Stimulated activated CD4-positive, alpha-beta T cell treated with anti-CD3 and anti-CD28 coated beads, Interleukin-2, amount 100 ng/mL, for 24 hours (primary cell): ENCODE data around the gene XIRP1.

Experiments
- DNase-seq, 2 donors: peaks; one replicate each; pipeline ENCODE4 v3.0.0-alpha.2; 2020

The XIRP1 gene

DNA sequence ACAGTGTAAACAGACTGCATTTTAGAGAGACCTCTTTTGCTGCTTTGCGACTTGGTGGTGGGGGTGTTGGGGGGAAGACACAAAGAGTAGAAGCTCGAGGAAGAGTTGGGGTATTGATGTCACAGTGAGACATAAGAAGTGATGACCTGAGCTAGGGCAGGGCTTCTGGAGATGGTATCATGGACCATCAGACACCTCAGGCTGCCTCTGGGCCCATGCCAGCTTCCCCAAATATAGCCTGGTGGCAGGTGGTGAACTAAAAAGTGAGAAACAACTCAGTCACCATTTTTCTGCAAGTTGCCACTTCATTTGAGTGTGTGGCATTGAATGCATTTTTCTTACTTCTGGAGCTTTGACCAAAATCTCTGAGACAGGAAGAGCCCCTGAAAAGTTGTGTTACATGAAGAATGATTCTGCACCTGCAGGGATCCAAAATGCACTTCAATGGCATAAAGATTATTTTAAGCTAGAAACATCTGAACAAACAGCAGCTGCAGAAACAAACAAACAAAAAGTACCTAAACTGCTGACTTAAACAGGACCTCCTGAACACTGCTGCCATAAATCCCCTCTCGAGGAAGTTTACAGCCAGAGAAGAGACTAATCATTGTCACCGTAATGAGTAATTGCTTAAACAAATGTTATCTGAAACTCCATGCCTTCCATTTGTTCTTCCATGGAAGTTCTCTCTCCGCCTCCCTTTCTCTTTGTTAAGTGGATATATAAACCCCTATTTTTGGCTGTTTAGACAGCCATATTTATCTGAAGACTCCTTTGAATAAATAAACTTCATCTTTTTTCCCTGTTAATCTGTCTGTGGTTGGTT lies 15.2 kb upstream of the XIRP1 start:
- no peak for DNase-seq

- DNase-seq, result no peak
Measured at GRCh38 chr3:39205919-39206516, 13.6 kb upstream of the XIRP1 start.

GRCh38 chr3:39205131-39205530 lies 12.7 kb upstream of the XIRP1 start:
- no peak for DNase-seq

DNA sequence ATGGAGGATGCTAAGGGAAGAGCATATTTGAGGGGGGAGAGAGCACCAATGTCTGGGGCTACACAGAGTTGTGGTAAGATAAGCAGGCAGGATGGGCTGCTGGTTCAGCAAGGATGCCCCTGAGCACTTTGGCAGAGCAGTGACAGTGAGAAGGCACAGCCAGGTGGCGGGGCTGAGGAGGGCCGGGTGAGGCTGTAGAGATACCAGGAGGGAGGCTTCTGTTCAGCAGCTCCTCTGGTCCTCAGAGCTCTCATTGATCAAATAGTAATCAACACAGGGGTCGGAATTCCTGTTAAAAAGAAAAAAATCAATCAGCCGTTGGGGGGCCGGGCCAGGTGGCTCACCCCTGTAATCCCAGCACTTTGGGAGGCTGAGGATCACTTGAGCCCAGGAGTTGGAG lies 11.5 kb upstream of the XIRP1 start:
- DNase-seq, result no peak

GRCh38 chr3:39203402-39203801 lies 11.0 kb upstream of the XIRP1 start:
- DNase-seq, result no peak

- DNase-seq, result no peak
Measured at GRCh38 chr3:39202094-39202493, 9.7 kb upstream of the XIRP1 start.

- DNase-seq, result no peak
Measured at GRCh38 chr3:39196671-39197356, 4.4 kb upstream of the XIRP1 start.

DNA sequence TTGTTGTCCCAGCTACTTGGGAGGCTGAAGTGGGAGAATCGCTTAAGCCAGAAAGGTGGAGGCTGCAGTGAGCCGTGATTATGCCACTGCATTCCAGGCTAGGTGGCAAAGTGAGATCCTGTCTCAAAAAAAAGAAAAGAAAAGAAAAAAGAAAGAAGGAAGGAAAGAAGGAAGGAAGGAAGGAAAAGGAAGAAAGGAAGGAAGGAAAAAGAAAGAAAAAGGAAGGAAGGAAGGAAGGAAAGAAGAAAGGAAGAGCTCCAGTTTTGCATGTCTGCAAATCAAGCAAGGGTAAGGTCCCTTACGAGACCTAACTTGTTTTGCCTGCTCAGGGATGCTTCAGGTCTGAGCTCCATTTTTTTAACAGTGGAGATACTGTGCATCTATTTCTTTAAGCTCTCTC lies 3.6 kb upstream of the XIRP1 start:
- DNase-seq, result no peak

GRCh38 chr3:39193391-39193790 lies 996 bp upstream of the XIRP1 start:
- DNase-seq, result no peak

DNA sequence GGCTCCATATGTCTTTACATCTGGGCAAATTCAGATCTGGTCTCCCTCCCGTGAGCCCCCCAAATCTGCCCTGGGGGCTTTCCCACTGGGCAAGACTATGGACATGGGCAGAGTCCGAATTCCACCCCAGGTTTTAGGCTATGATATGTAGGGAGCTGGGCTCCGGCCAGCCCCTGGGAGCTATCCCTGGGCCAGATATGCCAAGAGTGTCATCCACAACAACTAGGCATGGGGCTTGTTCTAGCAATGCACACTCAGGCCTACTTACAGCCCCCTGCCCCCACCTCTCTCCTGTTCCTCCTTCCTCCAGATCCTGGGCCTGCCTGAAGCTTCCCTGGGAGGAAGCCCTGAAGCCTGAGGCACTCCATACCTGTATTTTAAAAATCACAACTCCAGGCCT lies 622 bp downstream of the XIRP1 start:
- DNase-seq, result no peak

DNA sequence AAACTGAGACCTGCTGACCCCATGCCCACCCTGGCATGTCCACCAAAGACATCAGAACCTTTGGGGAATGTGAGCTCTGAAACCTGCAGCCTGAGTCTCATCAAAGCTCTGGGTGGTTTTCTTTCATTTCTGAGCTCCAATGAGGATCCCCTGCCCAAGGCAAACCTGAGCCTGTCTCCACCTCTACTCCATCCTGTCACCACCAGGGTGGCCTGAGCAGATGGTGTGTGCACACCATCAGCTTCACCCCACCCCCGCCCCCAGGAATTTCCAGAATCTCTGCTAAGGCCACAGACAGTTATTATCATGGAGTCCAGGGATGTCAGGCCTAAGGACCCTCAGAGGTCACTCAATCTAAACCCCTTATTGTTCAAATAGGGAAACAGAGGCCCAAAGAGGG lies 1.3 kb downstream of the XIRP1 start:
- no peak for DNase-seq

GRCh38 chr3:39190281-39191025 lies 1.9 kb downstream of the XIRP1 start:
- DNase-seq, result no peak

DNA sequence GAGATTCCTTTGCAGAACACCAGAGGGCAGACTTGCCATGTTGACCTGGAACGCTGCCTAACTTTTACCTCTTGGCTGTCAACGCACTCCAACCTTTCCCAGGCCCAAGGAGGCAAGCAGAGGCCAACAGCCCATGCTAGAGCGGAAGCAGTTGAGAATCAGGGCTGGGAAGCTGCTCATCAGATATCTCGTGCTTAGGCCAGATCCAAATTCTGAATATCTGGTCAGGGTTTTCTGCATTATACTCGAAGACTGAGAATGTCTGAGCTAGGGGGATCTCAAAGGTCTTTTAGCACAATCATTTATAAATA lies 2.5 kb downstream of the XIRP1 start:
- peak; percentile 55 to 59 for DNase-seq

- no peak for DNase-seq
Measured at GRCh38 chr3:39189150-39189958, 3.0 kb downstream of the XIRP1 start.

- no peak for DNase-seq
Measured at GRCh38 chr3:39188271-39189149, 3.9 kb downstream of the XIRP1 start.

DNA sequence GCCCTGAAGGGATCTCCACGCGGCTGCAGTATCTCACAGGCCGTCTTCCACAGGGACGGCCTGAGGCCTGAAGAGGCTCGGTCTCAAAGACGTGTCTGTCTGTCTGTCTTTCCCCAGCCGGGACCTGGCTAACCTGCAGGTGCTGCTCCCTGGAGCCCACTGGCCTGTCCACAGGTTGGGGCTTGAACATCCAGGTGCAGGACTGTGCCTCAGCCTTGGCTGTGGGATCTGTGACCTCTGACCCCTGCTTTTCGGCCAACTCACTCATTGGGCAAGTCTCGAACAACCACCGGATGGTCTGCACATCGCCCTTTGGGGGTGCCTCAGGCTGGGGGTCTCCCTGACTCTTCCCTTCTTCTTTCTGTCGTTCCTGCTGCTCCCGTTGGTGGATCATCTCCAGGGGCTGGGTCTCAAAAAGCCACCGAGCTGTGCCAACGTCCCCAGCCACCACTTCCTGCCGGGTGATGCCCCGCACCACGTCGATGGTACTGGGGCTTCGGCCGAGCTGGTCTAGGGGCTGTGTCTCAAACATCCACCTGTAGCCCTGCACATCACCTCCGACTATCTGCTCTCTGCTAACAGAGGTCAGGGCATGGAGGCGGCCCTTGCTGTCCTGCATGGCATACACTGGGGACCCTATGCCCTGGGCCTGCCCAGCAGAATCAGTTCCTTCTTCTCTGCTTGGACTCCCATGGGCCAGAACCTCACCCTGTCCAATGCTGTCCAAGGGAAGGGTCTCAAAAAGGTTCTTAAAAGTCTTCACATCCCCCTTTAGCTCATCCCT lies 4.8 kb downstream of the XIRP1 start:
- DNase-seq, result no peak

DNA sequence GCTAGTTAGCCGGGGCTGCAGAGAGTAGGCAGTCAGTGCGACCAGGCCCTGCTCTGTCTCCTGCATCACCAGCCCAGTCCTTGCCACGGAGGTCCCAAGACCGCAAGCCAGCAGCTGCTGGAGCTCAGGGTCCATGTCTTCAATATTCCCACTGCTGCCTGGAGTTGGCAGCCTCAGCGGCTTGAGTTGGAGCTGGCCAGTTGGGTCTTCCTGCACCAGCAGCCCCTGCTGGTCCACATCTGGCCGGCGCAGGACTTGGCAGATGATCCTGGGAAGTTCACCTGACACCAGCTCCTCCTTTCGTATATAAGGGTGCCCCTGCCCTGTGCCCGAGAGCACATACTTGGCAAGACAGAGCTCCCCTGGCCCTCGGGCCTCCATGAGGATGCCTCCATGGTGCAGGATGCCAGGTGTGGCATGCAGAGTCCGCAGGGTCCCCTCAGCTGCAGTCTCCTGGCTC lies 5.7 kb downstream of the XIRP1 start:
- no peak for DNase-seq

GRCh38 chr3:39185959-39186691 lies 6.3 kb downstream of the XIRP1 start:
- DNase-seq, result no peak

DNA sequence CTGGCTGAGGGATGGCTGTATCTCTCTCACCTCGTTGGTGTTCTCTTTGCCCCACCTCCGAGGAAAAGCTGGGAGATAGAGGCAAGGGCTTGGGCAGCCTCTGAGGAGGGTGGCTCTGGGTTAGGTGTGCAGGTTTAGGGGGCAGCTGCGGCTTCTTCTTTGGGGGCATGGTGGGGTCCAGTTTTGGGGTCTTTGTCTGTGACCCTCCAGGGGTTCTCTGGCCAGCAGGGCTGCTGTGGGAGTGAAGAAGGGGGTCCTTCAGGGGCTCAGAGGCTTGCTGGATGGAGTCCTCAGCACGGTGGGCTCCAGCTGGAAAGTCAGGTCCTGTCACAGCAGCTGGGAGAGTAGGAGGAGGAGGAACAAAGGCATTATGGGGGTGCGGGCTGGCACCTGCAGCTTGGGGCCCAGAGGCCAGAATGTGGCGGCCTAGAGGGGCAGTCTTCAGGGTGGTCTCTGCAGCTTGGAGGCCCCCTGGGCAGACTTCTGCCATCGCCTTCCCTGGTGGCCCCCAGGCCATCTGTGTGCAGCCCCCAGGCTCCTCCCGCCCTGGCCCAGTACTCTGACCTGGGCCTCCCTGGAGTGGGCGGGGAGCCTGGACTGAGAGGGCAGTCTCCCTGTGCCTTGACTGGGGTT lies 7.0 kb downstream of the XIRP1 start:
- no peak for DNase-seq

- DNase-seq, result no peak
Measured at GRCh38 chr3:39184968-39185285, 7.5 kb downstream of the XIRP1 start.
